Right hindlimb (tissue), 1 donor: ENCODE measurements around the gene POLRMT.
"Not testable (repeated sequence)": the region's sequence is repeated elsewhere in the genome, so short reads cannot be mapped to it uniquely, and the experiment has no call there.

Experiments
- DNase-seq: peaks from one replicate; pipeline ENCODE4 v3.0.0-alpha.2; 2018

POLRMT gene

GRCh38 chr19:633068-633785, at the start of gene POLRMT:
Gene POLRMT (minus strand): TSS chr19:633537. CDS start chr19:633512, 25 bp downstream.
- DNase-seq: peak; percentile 99

DNA sequence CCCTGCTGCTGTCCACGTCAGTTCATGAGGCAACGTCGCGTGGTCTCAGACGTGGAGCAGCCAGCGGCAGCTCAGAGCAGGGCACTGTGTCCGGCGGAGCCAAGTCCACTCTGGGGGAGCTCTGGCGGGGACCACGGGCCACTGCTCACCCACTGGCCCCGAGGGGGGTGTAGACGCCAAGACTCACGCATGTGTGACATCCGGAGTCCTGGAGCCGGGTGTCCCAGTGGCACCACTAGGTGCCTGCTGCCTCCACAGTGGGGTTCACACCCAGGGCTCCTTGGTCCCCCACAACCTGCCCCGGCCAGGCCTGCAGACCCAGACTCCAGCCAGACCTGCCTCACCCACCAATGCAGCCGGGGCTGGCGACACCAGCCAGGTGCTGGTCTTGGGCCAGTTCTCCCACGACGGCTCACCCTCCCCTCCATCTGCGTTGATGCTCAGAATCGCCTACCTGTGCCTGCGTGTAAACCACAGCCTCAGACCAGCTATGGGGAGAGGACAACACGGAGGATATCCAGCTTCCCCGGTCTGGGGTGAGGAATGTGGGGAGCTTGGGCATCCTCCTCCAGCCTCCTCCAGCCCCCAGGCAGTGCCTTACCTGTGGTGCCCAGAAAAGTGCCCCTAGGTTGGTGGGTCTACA, 49.5 kb upstream of the POLRMT start:
- DNase-seq: no peak

DNA sequence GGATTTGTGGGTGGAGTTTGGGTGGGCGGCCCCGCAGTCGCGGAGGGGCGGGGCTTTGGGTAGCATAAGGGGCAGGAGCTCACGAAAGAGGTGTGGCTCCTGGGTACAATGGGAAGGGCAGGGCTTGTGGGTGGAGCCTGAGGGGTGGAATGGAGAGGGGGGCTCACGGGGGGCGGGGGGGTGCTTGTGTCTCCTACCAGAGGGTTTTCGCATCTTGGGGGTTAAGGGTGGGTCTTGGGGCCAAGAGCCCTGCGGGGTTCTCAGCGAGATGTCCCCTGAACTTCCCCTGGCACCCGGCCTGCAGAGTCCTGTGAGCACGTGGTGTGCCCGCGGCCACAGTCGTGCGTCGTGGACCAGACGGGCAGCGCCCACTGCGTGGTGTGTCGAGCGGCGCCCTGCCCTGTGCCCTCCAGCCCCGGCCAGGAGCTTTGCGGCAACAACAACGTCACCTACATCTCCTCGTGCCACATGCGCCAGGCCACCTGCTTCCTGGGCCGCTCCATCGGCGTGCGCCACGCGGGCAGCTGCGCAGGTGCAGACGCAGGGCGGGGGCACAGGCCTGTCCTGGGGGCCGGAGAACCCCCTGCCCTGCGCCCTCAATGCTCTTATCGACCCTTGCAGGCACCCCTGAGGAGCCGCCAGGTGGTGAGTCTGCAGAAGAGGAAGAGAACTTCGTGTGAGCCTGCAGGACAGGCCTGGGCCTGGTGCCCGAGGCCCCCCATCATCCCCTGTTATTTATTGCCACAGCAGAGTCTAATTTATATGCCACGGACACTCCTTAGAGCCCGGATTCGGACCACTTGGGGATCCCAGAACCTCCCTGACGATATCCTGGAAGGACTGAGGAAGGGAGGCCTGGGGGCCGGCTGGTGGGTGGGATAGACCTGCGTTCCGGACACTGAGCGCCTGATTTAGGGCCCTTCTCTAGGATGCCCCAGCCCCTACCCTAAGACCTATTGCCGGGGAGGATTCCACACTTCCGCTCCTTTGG, 48.0 kb upstream of the POLRMT start:
- no peak for DNase-seq

- peak; percentile 100 for DNase-seq
Measured at GRCh38 chr19:680287-681028, 47.1 kb upstream of the POLRMT start.

GRCh38 chr19:679418-680286, 46.3 kb upstream of the POLRMT start:
- DNase-seq: peak; percentile 91

- no peak for DNase-seq
Measured at GRCh38 chr19:678791-679388, 45.6 kb upstream of the POLRMT start.

GRCh38 chr19:677601-678436, 44.5 kb upstream of the POLRMT start:
- no peak for DNase-seq

GRCh38 chr19:677201-677600, 43.9 kb upstream of the POLRMT start:
- peak; percentile 71 for DNase-seq

DNA sequence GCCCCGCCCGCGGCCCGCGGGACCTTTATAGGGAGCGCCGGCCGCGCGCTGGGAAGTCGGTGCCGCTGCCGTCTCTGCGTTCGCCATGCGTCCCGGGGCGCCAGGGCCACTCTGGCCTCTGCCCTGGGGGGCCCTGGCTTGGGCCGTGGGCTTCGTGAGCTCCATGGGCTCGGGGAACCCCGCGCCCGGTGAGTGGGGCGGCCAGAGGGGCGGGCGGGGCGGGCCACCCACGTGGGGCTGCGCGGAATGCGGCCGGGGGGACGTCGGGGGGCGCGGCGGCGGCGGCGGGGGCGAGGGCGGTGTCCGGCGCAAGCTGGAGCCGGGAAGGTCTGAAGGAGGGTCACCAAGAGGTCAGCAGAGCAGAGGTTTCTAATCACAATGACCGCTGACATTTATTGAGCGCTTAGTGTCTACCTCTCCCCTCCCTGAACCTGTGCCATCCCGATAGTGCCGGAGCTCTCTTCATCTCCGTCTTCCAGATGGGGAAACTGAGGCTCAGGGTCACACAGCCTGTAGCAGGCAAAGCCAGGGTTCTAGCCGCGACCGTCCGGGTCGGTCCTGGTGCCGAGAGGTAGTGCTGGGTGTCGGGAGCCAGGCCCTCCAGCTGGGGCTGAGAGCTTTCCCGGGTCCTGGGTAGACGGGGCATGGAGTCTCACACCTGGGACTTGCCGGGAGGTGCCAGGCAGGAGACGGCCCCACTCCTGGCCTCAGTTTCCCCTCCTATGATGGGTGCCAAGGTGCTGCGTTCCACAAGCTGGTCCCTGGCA, 43.2 kb upstream of the POLRMT start, which contains the start of gene FSTL3:
TSS of gene FSTL3 (plus strand) at position 54 of the 767 bp plus-strand sequence. CDS start at position 86, 32 bp downstream.
- DNase-seq: no peak

GRCh38 chr19:676007-676338, 42.6 kb upstream of the POLRMT start:
- peak; percentile 44 for DNase-seq

GRCh38 chr19:674282-675151, 41.2 kb upstream of the POLRMT start:
- DNase-seq: peak; percentile 35

GRCh38 chr19:670609-671075, 37.3 kb upstream of the POLRMT start:
- peak; percentile 16 for DNase-seq

DNA sequence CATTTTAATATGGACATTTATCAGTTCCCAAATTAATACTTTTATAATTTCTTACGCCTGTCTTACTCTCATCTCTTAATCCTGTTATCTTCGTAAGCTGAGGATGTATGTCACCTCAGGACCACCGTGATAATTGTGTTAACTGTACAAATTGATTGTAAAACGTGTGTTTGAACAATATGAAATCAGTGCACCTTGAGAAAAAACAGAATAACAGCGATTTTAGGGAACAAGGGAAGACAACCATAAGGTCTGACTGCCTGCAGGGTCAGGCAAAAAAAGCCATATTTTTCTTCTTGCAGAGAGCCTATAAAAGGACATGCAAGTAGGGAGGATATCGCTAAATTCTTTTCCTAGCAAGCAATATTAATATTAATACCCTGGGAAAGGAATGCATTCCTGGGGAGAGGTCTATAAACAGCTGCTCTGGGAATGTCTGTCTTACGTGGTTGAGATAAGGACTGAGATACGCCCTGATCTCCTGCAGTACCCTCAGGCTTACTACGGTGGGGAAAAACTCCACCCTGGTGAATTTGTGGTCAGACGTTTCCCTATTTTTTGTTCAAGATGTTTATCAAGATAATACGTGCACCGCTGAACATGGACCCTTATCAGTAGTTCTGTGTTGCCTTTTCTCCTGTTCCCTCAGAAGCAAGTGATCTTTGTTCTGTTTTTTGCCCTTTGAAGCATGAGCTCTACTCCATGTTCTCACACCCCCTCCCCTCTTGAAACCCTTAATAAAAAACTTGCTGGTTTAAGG, 35.5 kb upstream of the POLRMT start:
- not testable (repeated sequence) for DNase-seq

DNA sequence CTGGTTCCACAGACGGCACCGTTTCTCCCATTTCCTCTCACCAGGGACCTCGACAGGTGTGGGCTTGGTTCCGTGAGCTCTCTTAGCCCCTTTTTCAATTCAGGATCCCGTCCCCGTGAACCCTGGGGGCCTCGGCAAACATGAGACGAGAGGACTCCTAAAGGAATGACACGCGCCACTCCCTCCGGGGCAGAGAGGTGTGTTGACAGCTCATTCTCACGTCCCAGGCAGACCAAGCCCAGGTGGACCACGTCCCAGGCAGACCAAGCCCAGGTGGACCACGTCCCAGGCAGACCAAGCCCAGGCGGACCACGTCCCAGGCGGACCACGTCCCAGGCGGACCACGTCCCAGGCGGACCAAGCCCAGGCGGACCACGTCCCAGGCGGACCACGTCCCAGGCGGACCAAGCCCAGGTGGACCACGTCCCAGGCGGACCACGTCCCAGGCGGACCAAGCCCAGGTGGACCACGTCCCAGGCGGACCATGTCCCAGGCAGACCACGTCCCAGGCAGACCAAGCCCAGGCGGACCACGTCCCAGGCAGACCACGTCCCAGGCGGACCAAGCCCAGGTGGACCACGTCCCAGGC, 33.7 kb upstream of the POLRMT start:
- not testable (repeated sequence) for DNase-seq

DNA sequence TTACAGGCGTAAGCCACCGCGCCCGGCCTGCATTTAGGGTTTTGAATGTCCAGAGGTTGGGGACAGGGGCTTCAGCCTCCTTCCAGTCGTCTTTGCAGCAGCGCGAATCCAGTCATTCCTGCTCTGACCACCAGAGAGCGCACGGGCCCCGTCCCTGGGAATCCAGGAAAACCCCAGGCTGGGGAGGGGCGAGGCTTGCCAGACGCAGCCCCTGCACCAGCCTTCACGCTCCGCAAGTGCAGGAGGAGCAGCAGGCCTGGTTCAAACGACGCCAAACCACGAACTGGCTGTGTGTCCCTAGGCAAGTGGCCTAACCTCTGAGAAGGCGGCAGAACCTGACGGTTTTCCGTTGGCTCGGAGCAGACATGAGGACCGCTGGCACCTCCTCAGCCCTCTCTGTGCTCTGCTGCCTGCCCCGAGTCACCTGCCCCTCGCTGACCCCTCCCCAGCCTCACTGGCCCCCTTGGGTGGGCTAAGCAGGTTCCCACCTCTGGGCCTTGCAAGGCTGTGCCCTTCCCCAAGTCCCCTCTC, 31.6 kb upstream of the POLRMT start:
- peak; percentile 90 for DNase-seq

GRCh38 chr19:663682-664117, 30.4 kb upstream of the POLRMT start:
- no peak for DNase-seq
